Activated CD8-positive, alpha-beta T cell treated with anti-CD3 and anti-CD28 coated beads, Interleukin-2, amount 10 ng/mL, durations not matched to agents 7 days and 5 days (primary cell): ENCODE data around the gene CHRNG. TPM values are rescaled to one million over a fixed set of nuclear protein-coding genes. Genes with fewer than 3 reads are reported as not detected.

Experiments used
- ATAC-seq: fragments of 150-1000 bp; cut with Tn5 transposase; one replicate; pipeline ENCODE4 v1.10.0; 2021; ENCODE audit warnings: moderate library complexity
- CTCF ChIA-PET: fragments of 350-600 bp; sonication (Branson Sonifier 250); formaldehyde crosslinking; loops from one replicate; lab custom pipeline; 2021; ENCODE audit warnings: antibody characterized with exemption; lab: Charles Lee
- POLR2A ChIA-PET: fragments of 350-600 bp; sonication (Branson Sonifier 250); formaldehyde crosslinking; loops from one replicate; lab custom pipeline; 2021; ENCODE audit warnings: antibody characterized with exemption; lab: Charles Lee
- DNase-seq: peaks from one replicate; pipeline ENCODE4 v3.0.0-alpha.2; 2020
- H3K27ac Mint-ChIP-seq: one replicate; pipeline ENCODE4 v1.8.0; 2021; ENCODE audit warnings: mild to moderate bottlenecking, mixed read lengths
- H3K27me3 Mint-ChIP-seq: one replicate; pipeline ENCODE4 v1.8.0; 2021; ENCODE audit warnings: low read depth, mixed read lengths
- H3K36me3 Mint-ChIP-seq: one replicate; pipeline ENCODE4 v1.8.0; 2021; ENCODE audit warnings: low read depth, mixed read lengths
- H3K4me1 Mint-ChIP-seq: one replicate; pipeline ENCODE4 v1.8.0; 2021; ENCODE audit warnings: low read depth, mixed read lengths
- H3K4me3 Mint-ChIP-seq: one replicate; pipeline ENCODE4 v1.8.0; 2021; ENCODE audit warnings: mild to moderate bottlenecking, mixed read lengths
- H3K9me3 Mint-ChIP-seq: one replicate; pipeline ENCODE4 v1.8.0; 2022; ENCODE audit warnings: mixed read lengths; ENCODE audit not compliant: insufficient read depth
- total RNA-seq, 2 experiments: library from RNA; stranded (reverse); gene quantifications; one replicate each; pipeline ENCODE4 v1.2.3, GENCODE V29; 2021

The CHRNG gene
- not detected for total RNA-seq

- DNase-seq, result no peak
- ChIA-PET POLR2A (interaction anchor here (0.8 kb wide), 1 partner anchor 8 kb away, joined by 3 read pairs; no protein-coding TSS in a partner anchor), CTCF (no interaction called here)
- Mint-ChIP-seq H3K4me3 (no peak within 1 kb of the TSS), H3K27me3 (peaks cover 9% of the 10 kb centered on the region), H3K4me1 (peaks cover 12% of the 10 kb centered on the region), H3K36me3 (no peaks in the 10 kb centered on the region), H3K9me3 (no peaks in the 10 kb centered on the region), H3K27ac (no peak within 1 kb of the TSS)
- ATAC-seq, result no peak
Measured at GRCh38 chr2:232539298-232540231, at the start of gene CHRNG. CHRNG (plus strand) TSS chr2:232539692; CDS start chr2:232539748, 56 bp downstream.

GRCh38 chr2:232490221-232491138 lies 49.0 kb upstream of the CHRNG start:
- peaks cover under 1% of the 10 kb centered on the region for H3K4me1 Mint-ChIP-seq
- ChIA-PET CTCF (no interaction called here), POLR2A (no interaction called here)
- H3K27me3 Mint-ChIP-seq, result peaks cover 37% of the 10 kb centered on the region
- H3K9me3 Mint-ChIP-seq, result no peaks in the 10 kb centered on the region
- DNase-seq (no peak), ATAC-seq (no peak)
- H3K4me3 Mint-ChIP-seq, result no peak overlapping the region
- no peak overlapping the region for H3K27ac Mint-ChIP-seq
- H3K36me3 Mint-ChIP-seq, result no peaks in the 10 kb centered on the region

DNA sequence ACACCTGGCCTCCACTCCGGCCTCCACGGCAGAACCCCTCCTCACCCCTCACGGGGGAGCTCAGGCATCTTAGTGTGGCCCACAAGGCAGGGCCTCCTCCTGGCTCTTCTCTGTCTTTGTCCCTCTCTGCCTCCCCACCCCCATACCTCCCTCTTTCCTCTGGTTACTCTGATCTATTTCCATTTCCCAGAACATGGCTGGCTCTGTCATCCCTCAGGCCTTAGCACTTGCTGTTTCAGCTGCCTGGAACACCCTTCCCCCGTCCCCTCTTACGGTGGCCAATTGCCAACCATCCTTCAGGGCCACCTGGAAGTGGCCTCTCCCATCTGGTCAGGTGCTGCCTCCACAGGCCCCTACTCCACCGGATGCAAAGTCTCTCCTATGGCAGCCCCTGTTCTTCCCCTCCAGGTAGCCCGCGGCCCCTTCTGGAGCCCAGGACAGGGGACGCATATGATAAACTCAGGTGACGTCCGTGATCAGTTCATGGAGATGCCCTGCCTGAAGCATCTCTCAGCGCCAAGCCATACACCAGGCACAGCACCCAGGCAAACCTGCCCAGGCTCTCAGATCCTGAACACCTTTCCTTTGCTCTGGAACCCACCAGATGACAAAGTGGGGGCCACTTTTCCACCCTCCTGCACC lies 48.2 kb upstream of the CHRNG start:
- Mint-ChIP-seq H3K4me3 (no peak overlapping the region), H3K36me3 (no peaks in the 10 kb centered on the region), H3K9me3 (no peaks in the 10 kb centered on the region), H3K27ac (no peak overlapping the region), H3K4me1 (no peaks in the 10 kb centered on the region), H3K27me3 (peaks cover 37% of the 10 kb centered on the region)
- ATAC-seq, result no peak
- no peak for DNase-seq
- ChIA-PET POLR2A (interaction anchor here (0.6 kb wide), 1 partner anchor 60 kb away, joined by 4 read pairs; no protein-coding TSS in a partner anchor), CTCF (no interaction called here)

- Mint-ChIP-seq H3K4me3 (no peak overlapping the region), H3K36me3 (no peaks in the 10 kb centered on the region), H3K27ac (no peak overlapping the region), H3K27me3 (peaks cover 31% of the 10 kb centered on the region), H3K9me3 (no peaks in the 10 kb centered on the region), H3K4me1 (no peaks in the 10 kb centered on the region)
- CTCF ChIA-PET, result no interaction called here
- DNase-seq (no peak), ATAC-seq (no peak)
- POLR2A ChIA-PET, result interaction anchor here (0.6 kb wide), 1 partner anchor 59 kb away, joined by 4 read pairs; no protein-coding TSS in a partner anchor
Measured at GRCh38 chr2:232492236-232492848, 47.1 kb upstream of the CHRNG start.

DNA sequence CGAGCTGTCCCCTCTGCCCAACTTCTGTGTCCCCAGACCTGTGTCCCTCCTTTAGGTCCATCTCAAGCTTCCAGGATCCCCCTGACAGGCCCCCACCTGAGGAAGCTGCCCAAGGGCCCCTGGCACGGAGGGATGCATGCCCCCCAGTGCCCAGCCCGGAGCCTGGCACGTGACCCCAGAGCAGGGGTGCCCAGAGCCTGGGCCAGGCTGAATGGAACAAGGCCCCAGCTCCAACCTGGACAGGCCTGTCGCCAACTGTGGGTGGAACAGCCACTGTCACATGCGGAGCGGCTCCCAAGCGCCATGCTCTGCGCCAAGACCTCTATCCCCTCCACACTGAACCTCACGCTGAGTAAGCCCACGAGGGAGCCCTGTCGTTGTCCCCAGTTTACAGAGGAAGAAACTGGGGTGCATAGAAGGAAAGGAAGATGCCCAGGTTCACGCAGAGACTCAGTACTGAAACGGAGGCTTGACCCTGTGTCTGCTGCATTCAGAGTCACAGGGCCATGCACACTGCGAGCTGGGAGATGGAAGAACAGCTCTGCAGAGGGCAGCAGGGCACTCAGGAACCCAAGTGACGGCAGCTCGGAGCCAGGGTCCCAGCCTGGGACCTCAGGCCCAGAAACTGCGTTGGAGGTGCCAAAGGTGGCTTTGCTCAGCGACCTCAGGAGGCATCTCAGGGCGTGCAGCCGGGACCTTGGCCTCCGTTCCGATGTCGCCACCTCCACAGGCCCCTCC lies 46.4 kb upstream of the CHRNG start:
- ATAC-seq, result no peak
- CTCF ChIA-PET, result no interaction called here
- peaks cover 28% of the 10 kb centered on the region for H3K27me3 Mint-ChIP-seq

DNA sequence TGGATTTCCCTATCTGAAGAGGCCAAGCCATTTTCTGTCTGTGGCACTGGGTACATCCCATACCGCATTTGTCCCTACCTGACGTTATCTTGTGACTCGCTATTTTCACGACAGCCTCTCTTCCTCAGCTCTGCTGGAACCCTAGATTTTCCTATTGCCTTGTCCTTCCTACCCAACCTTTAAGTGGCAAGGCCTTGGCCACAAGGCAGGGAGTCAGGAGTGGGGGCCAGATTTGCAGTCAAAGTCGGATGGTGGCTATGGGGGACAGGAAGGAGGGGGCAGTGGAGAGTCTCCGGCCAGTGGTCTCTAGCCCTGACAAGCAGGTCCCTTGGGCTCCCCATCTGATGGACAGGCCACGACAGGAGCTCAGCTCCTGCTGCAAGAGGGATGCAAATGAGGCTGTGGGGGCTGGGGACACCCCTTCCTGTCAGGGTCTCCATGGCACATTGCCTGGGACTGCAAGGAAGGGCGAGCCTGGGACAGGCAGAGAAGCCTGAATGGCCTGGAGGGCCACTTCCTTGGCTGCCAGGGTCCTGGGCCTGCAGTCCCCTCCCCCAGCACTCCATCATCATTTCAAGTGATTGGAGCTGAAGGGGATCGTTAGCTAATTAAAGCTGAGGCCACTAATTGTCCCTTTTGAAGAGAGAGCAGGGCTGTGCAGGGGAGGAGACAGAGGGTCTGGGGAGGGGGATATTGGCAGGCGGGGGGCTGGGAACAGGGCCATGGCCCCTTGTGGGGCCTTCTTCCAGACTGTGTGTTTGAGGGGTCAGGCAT lies 45.6 kb upstream of the CHRNG start:
- Mint-ChIP-seq H3K27ac (no peak overlapping the region), H3K4me1 (no peaks in the 10 kb centered on the region), H3K9me3 (no peaks in the 10 kb centered on the region)

More for the DNA sequence above, 46.4 kb upstream of the CHRNG start:
- POLR2A ChIA-PET, result no interaction called here
- Mint-ChIP-seq H3K9me3 (no peaks in the 10 kb centered on the region), H3K36me3 (no peaks in the 10 kb centered on the region), H3K4me1 (no peaks in the 10 kb centered on the region), H3K4me3 (no peak overlapping the region), H3K27ac (no peak overlapping the region)
- DNase-seq, result no peak

GRCh38 chr2:232494542-232494941 lies 45.0 kb upstream of the CHRNG start:
- no peaks in the 10 kb centered on the region for H3K36me3 Mint-ChIP-seq
- no peak overlapping the region for H3K27ac Mint-ChIP-seq
- DNase-seq (no peak), ATAC-seq (no peak)
- H3K27me3 Mint-ChIP-seq, result peaks cover 21% of the 10 kb centered on the region
- POLR2A ChIA-PET, result no interaction called here
- no peaks in the 10 kb centered on the region for H3K4me1 Mint-ChIP-seq
- no peak overlapping the region for H3K4me3 Mint-ChIP-seq
- no peaks in the 10 kb centered on the region for H3K9me3 Mint-ChIP-seq
- CTCF ChIA-PET, result no interaction called here

More for the DNA sequence above, 45.6 kb upstream of the CHRNG start:
- no peak overlapping the region for H3K4me3 Mint-ChIP-seq
- H3K27me3 Mint-ChIP-seq, result peaks cover 25% of the 10 kb centered on the region
- ATAC-seq (no peak), DNase-seq (no peak)
- no peaks in the 10 kb centered on the region for H3K36me3 Mint-ChIP-seq
- ChIA-PET POLR2A (no interaction called here), CTCF (no interaction called here)

DNA sequence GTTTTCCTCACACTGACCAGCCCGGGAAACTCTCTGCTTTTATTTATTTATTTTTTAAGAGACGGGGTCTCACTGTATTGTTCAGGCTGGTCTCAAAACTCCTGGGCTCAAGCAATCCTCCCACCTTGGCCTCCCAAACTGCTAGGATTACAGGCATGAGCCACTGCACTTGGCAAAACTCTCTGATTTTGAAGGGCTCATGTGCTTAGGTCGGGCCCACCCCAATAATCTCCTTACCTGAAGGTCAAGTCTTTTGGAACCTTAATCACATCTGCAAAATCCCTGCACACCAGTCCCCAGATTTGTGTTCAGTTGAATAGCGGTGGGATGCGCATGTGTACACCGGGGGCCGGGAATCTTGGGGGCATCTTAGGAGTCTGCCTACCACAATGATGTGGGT lies 44.2 kb upstream of the CHRNG start:
- Mint-ChIP-seq H3K4me1 (no peaks in the 10 kb centered on the region), H3K27ac (no peak overlapping the region), H3K4me3 (no peak overlapping the region), H3K9me3 (no peaks in the 10 kb centered on the region), H3K27me3 (peaks cover 19% of the 10 kb centered on the region), H3K36me3 (no peaks in the 10 kb centered on the region)
- DNase-seq, result no peak
- POLR2A ChIA-PET, result no interaction called here
- CTCF ChIA-PET, result no interaction called here
- ATAC-seq, result no peak

- DNase-seq (no peak), ATAC-seq (no peak)
- Mint-ChIP-seq H3K4me1 (no peaks in the 10 kb centered on the region), H3K27ac (no peak overlapping the region), H3K36me3 (no peaks in the 10 kb centered on the region), H3K9me3 (no peaks in the 10 kb centered on the region), H3K27me3 (peaks cover 14% of the 10 kb centered on the region), H3K4me3 (no peak overlapping the region)
- ChIA-PET CTCF (no interaction called here), POLR2A (no interaction called here)
Measured at GRCh38 chr2:232496501-232497270, 42.8 kb upstream of the CHRNG start.

DNA sequence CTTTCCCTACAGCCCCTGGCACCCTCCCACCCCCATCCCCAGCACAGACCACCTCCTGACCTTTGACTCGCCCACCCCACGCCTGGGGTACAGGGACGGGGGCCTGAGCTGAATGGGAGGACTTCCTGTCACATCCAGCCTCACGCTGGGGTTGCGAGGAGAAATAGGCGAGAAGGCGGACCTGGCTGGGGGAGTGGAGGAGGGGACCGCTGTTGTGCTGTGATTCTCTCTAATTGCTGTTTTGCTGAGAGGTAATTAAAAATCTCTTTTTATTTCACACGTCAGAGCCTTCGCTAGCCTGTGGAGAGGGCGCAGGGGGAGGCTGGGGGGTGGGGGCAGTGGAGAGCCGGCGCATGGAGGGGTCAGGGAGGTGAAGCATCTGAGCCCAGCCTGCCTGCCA lies 42.1 kb upstream of the CHRNG start:
- ChIA-PET POLR2A (no interaction called here), CTCF (no interaction called here)
- DNase-seq, result no peak
- Mint-ChIP-seq H3K27me3 (peaks cover 19% of the 10 kb centered on the region), H3K27ac (no peak overlapping the region), H3K4me3 (no peak overlapping the region), H3K9me3 (no peaks in the 10 kb centered on the region), H3K36me3 (no peaks in the 10 kb centered on the region), H3K4me1 (no peaks in the 10 kb centered on the region)
- no peak for ATAC-seq
